ENCODE results near the gene NPRL2. TPM values are rescaled to one million over a fixed set of nuclear protein-coding genes. Genes with fewer than 3 reads are reported as not detected.

Gene NPRL2
- total RNA-seq, 1 experiment from 2014 or later = 29.8 TPM

DNA sequence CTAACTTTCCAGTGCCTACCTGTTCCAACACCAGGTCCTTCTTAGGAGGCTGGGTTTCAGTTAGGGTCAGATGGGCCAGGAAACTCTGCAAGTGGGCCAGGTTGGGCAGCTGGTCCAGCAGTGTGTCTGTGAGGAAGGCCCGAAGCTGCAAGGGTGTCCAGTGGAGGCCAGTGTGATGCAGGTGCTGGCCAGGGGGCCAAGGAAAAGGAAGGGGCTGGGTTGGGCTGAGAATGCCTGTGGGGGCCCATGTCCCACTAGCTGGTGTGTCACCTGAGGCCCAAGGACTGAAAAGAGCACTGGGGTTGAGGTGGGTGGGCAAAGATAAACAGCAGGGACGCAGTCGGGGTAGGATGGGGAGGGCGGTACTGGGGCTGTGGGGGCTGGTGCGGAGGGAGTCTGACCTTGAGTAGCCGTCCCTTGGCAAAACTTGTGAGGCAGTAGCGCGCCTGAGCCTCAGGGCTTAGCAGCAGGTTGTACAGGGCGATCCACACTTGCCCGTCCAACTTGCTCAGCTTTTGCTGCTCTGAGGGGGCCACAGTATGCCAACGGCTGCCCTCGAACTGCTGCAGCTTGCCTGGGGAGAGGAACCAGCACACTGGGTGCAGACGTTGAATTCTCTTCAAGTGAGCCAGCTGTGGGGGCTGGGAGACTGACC lies 8.5 kb downstream of the NPRL2 start:
- H3K4me1 ChIP-seq = peaks cover 10% of the 10 kb centered on the region; the same call in 1 of the 2 replicates
- TF ChIP-seq, protein P1, sequence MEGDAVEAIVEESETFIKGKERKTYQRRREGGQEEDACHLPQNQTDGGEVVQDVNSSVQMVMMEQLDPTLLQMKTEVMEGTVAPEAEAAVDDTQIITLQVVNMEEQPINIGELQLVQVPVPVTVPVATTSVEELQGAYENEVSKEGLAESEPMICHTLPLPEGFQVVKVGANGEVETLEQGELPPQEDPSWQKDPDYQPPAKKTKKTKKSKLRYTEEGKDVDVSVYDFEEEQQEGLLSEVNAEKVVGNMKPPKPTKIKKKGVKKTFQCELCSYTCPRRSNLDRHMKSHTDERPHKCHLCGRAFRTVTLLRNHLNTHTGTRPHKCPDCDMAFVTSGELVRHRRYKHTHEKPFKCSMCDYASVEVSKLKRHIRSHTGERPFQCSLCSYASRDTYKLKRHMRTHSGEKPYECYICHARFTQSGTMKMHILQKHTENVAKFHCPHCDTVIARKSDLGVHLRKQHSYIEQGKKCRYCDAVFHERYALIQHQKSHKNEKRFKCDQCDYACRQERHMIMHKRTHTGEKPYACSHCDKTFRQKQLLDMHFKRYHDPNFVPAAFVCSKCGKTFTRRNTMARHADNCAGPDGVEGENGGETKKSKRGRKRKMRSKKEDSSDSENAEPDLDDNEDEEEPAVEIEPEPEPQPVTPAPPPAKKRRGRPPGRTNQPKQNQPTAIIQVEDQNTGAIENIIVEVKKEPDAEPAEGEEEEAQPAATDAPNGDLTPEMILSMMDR (IDR thresholded peaks at IDR 0.05; ENCODE audit: insufficient read depth in 1 of 2, low read depth in 1 of 2, low read length in 1 of 2, severe bottlenecking in 1 of 2, unreplicated experiment in 1 of 2) = no peak
- no peaks in the 10 kb centered on the region for H3K9me3 ChIP-seq
- no peaks in the 10 kb centered on the region for H3K36me3 ChIP-seq (ENCODE audit: control insufficient read depth, insufficient read depth, low read length)
- Mint-ChIP-seq H3K4me3 (ENCODE audit: unreplicated experiment) (no peak overlapping the region), H3K9me3 (ENCODE audit: unreplicated experiment) (no peaks in the 10 kb centered on the region), H3K4me1 (ENCODE audit: low read depth, unreplicated experiment) (peaks cover 17% of the 10 kb centered on the region), H3K27me3 (ENCODE audit: insufficient read depth, unreplicated experiment) (no peaks in the 10 kb centered on the region), H3K36me3 (ENCODE audit: insufficient read depth, unreplicated experiment) (peaks cover 13% of the 10 kb centered on the region), H3K27ac (ENCODE audit: unreplicated experiment) (no peak overlapping the region)
- intact Hi-C loops (cut with micrococcal nuclease; ENCODE audit: unreplicated experiment) = no loop called here
- no peaks in the 10 kb centered on the region for H3K27me3 ChIP-seq (replicated peaks; ENCODE audit: control insufficient read depth, insufficient read depth, low read length)
- POLR2A ChIA-PET = no interaction called here
- CTCF ChIA-PET = no interaction called here
- DNase-seq = no peak
- BruUV-seq (replicated peaks) = no TSS peak
- H3K4me3 ChIP-seq (ENCODE audit: low read depth, low read length) = no peak overlapping the region

DNA sequence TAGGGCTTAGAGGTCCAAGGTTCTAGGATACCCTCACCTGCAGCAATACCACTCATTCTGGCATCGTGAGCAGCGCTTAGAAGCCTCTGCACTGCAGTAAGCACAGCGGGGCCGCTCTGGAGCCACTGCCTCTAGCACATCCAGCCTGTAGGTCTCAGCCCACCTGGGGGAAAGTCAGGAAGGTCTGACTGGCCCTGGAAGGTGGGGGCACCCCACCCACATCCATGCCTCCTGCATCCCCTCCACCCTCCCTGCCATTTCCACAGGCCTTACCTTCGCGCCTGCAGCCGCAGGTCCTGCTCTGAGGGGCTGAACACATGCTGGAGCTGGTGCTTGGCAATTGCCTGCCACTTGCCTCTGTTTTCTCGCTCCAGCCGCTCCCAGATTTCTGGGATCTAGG lies 9.0 kb downstream of the NPRL2 start:
- no peaks in the 10 kb centered on the region for H3K27me3 ChIP-seq (replicated peaks; ENCODE audit: control insufficient read depth, insufficient read depth, low read length)
- H3K4me1 ChIP-seq = peaks cover 10% of the 10 kb centered on the region; the same call in 1 of the 2 replicates
- Mint-ChIP-seq H3K27ac (ENCODE audit: unreplicated experiment) (no peak overlapping the region), H3K4me1 (ENCODE audit: low read depth, unreplicated experiment) (peaks cover 17% of the 10 kb centered on the region), H3K27me3 (ENCODE audit: insufficient read depth, unreplicated experiment) (no peaks in the 10 kb centered on the region), H3K36me3 (ENCODE audit: insufficient read depth, unreplicated experiment) (peaks cover 17% of the 10 kb centered on the region), H3K9me3 (ENCODE audit: unreplicated experiment) (no peaks in the 10 kb centered on the region), H3K4me3 (ENCODE audit: unreplicated experiment) (peak overlapping the region; percentile 15)
- intact Hi-C loops (cut with micrococcal nuclease; ENCODE audit: unreplicated experiment) = no loop called here
- TF ChIP-seq, protein P1 (IDR thresholded peaks at IDR 0.05; ENCODE audit: insufficient read depth in 1 of 2, low read depth in 1 of 2, low read length in 1 of 2, severe bottlenecking in 1 of 2, unreplicated experiment in 1 of 2) = no peak
- DNase-seq = no peak
- H3K9me3 ChIP-seq = no peaks in the 10 kb centered on the region
- ChIA-PET CTCF (no interaction called here), POLR2A (no interaction called here)
- no TSS peak for BruUV-seq (replicated peaks)
- H3K4me3 ChIP-seq (ENCODE audit: low read depth, low read length) = no peak overlapping the region
- no peaks in the 10 kb centered on the region for H3K36me3 ChIP-seq (ENCODE audit: control insufficient read depth, insufficient read depth, low read length)

DNA sequence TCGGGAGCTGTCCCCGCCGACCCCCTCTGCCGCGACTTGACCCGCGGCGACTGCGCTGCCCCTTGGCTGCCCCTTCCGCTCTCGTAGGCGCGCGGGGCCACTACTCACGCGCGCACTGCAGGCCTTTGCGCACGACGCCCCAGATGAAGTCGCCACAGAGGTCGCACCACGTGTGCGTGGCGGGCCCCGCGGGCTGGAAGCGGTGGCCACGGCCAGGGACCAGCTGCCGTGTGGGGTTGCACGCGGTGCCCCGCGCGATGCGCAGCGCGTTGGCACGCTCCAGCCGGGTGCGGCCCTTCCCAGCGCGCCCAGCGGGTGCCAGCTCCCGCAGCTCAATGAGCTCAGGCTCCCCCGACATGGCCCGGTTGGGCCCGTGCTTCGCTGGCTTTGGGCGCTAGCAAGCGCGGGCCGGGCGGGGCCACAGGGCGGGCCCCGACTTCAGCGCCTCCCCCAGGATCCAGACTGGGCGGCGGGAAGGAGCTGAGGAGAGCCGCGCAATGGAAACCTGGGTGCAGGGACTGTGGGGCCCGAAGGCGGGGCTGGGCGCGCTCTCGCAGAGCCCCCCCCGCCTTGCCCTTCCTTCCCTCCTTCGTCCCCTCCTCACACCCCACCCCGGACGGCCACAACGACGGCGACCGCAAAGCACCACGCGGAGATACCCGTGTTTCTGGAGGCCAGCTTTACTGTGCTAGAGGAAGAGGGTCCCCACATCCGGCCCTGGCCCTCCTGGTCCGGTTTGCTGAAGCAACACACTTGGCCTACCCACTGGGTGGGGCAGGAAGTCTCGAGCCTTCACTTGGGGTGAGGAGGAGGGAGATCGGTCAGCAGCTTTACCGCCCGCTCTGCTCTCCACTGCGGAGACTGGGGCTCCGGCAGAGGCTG lies 9.9 kb downstream of the NPRL2 start, which contains the start of gene RASSF1:
Gene RASSF1, minus strand, starts transcription at position 389 of the 882 bp plus-strand sequence. Its CDS starts 31 bp downstream, at position 358.
- TF ChIP-seq, protein P1 (IDR thresholded peaks at IDR 0.05; ENCODE audit: insufficient read depth in 1 of 2, low read depth in 1 of 2, low read length in 1 of 2, severe bottlenecking in 1 of 2, unreplicated experiment in 1 of 2) = no peak
- Mint-ChIP-seq H3K27me3 (ENCODE audit: insufficient read depth, unreplicated experiment) (no peaks in the 10 kb centered on the region), H3K4me3 (ENCODE audit: unreplicated experiment) (peak within 1 kb of the TSS; percentile 15), H3K9me3 (ENCODE audit: unreplicated experiment) (no peaks in the 10 kb centered on the region), H3K36me3 (ENCODE audit: insufficient read depth, unreplicated experiment) (peaks cover 23% of the 10 kb centered on the region), H3K4me1 (ENCODE audit: low read depth, unreplicated experiment) (peaks cover 12% of the 10 kb centered on the region), H3K27ac (ENCODE audit: unreplicated experiment) (no peak within 1 kb of the TSS)
- no peaks in the 10 kb centered on the region for H3K27me3 ChIP-seq (replicated peaks; ENCODE audit: control insufficient read depth, insufficient read depth, low read length)
- H3K36me3 ChIP-seq (ENCODE audit: control insufficient read depth, insufficient read depth, low read length) = no peaks in the 10 kb centered on the region
- DNase-seq = peak in 1 of 2 experiments; percentile 34
- ChIA-PET CTCF (interaction anchor here (0.9 kb wide), 1 partner anchor 11 kb away, joined by 3 read pairs; no protein-coding TSS in a partner anchor), POLR2A (no interaction called here)
- intact Hi-C loops (cut with micrococcal nuclease; ENCODE audit: unreplicated experiment) = no loop called here
- no peaks in the 10 kb centered on the region for H3K9me3 ChIP-seq
- peak within 1 kb of the TSS; percentile 37 for H3K4me3 ChIP-seq (ENCODE audit: low read depth, low read length)
- BruUV-seq (replicated peaks) = no TSS peak
- peaks cover 12% of the 10 kb centered on the region for H3K4me1 ChIP-seq
